Activated B cell treated with CpG ODN at 0.5 μM for 24 hours (primary cell): ENCODE results near the gene SH3PXD2A. TPM values are rescaled to one million over a fixed set of nuclear protein-coding genes. Genes with fewer than 3 reads are reported as not detected.

Experiments
- ATAC-seq: fragments of 200-7000 bp; cut with Tn5 transposase; one replicate; pipeline ENCODE4 v1.10.0; 2021; ENCODE audit warnings: low read depth, mild to moderate bottlenecking, moderate library complexity
- CTCF ChIA-PET: fragments of 350-600 bp; sonication (Branson Sonifier 250); formaldehyde crosslinking; loops from one replicate; lab custom pipeline; 2021; ENCODE audit warnings: antibody characterized with exemption; lab: Charles Lee
- POLR2A ChIA-PET: fragments of 350-600 bp; sonication (Branson Sonifier 250); formaldehyde crosslinking; loops from one replicate; lab custom pipeline; 2021; ENCODE audit warnings: antibody characterized with exemption; lab: Charles Lee
- DNase-seq: peaks from one replicate; pipeline ENCODE4 v3.0.0; 2022
- H3K27ac Mint-ChIP-seq: one replicate; pipeline ENCODE4 v1.8.0; 2020; ENCODE audit warnings: mixed read lengths
- H3K27me3 Mint-ChIP-seq: one replicate; pipeline ENCODE4 v1.8.0; 2021; ENCODE audit warnings: mixed read lengths
- H3K36me3 Mint-ChIP-seq: one replicate; pipeline ENCODE4 v1.8.0; 2021; ENCODE audit warnings: low read depth, mixed read lengths
- H3K4me1 Mint-ChIP-seq: one replicate; pipeline ENCODE4 v1.8.0; 2021; ENCODE audit warnings: mixed read lengths
- H3K4me3 Mint-ChIP-seq: one replicate; pipeline ENCODE4 v1.8.0; 2020; ENCODE audit warnings: mild to moderate bottlenecking, mixed read lengths
- H3K9me3 Mint-ChIP-seq: one replicate; pipeline ENCODE4 v1.8.0; 2020; ENCODE audit warnings: mixed read lengths
- intact Hi-C: fragments of 100-400 bp; cut with micrococcal nuclease; formaldehyde crosslinking; loops from one replicate; pipeline ENCODE4 v1.15.1; 2024
- total RNA-seq: library from RNA; stranded (reverse); gene quantifications from 2 replicates; pipeline ENCODE4 v1.2.3, GENCODE V29; 2022
- TF ChIP-seq, protein P1 (sequence below): fragments of 200-600 bp; IDR thresholded peaks from one replicate; pipeline ENCODE4 v1.8.0; 2022; ENCODE audit warnings: antibody characterized with exemption, mild to moderate bottlenecking

The SH3PXD2A gene
- total RNA-seq, 1 donor from 2014 or later = 18.2 TPM

DNA sequence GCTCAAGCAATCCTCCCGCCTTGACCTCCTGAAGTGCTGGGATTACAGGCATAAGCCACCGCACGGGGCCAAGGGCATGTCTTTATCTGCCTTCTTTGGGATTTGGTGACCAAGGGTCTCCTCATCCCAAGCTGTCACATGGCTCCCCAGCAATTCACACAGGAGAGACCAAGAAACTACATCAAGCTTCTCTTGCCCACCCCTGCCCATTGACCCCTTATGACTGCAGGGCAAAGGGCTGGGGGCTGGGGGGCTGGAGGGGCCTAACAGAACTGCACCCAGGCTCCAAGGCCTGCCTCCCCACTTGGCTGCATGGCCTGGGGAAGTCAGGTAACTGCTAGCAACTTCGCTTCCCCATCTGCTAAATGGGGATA is 137.1 kb downstream of the SH3PXD2A start:
- ChIA-PET POLR2A (no interaction called here), CTCF (no interaction called here)
- Mint-ChIP-seq H3K9me3 (no peaks in the 10 kb centered on the region), H3K36me3 (no peaks in the 10 kb centered on the region), H3K4me1 (no peaks in the 10 kb centered on the region), H3K27ac (no peak overlapping the region), H3K27me3 (peaks cover 5% of the 10 kb centered on the region), H3K4me3 (no peak overlapping the region)
- no peak for DNase-seq
- intact Hi-C loops = loop anchor here (10.0 kb wide), 1 partner anchor 897 kb away; no protein-coding TSS in a partner anchor
- TF ChIP-seq, protein P1, sequence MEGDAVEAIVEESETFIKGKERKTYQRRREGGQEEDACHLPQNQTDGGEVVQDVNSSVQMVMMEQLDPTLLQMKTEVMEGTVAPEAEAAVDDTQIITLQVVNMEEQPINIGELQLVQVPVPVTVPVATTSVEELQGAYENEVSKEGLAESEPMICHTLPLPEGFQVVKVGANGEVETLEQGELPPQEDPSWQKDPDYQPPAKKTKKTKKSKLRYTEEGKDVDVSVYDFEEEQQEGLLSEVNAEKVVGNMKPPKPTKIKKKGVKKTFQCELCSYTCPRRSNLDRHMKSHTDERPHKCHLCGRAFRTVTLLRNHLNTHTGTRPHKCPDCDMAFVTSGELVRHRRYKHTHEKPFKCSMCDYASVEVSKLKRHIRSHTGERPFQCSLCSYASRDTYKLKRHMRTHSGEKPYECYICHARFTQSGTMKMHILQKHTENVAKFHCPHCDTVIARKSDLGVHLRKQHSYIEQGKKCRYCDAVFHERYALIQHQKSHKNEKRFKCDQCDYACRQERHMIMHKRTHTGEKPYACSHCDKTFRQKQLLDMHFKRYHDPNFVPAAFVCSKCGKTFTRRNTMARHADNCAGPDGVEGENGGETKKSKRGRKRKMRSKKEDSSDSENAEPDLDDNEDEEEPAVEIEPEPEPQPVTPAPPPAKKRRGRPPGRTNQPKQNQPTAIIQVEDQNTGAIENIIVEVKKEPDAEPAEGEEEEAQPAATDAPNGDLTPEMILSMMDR = no peak
- ATAC-seq = no peak

GRCh38 chr10:103717341-103718246 is 137.8 kb downstream of the SH3PXD2A start:
- Mint-ChIP-seq H3K36me3 (no peaks in the 10 kb centered on the region), H3K9me3 (no peaks in the 10 kb centered on the region), H3K27ac (no peak overlapping the region), H3K4me1 (no peaks in the 10 kb centered on the region), H3K27me3 (no peaks in the 10 kb centered on the region), H3K4me3 (no peak overlapping the region)
- ATAC-seq = no peak
- intact Hi-C loops = loop anchor here (10.0 kb wide), 1 partner anchor 897 kb away; no protein-coding TSS in a partner anchor
- TF ChIP-seq, protein P1 = no peak
- DNase-seq = no peak
- ChIA-PET CTCF (no interaction called here), POLR2A (no interaction called here)

- no peaks in the 10 kb centered on the region for H3K4me1 Mint-ChIP-seq
These were observed 138.9 kb downstream of the SH3PXD2A start for GRCh38 chr10:103716206-103717160.

DNA sequence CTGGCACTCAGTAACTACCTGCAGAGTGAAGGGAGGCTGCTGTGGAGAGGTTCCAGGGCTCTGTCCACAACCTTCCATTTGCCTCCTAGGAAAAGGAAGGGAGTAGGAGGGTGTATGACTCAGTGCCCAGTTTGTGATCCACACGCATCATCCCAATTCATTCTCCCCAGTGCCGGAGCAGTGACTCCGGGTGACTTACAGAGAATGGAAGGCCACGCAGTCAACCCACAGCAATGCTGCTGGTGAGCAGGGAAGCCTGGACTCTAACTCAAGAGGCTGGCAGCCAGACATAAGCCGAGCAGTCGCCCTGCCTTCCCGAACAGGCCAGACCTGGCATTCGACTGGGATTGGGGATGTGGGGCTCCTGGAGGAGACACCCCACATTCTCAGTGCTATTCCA is 139.9 kb downstream of the SH3PXD2A start:
- Mint-ChIP-seq H3K9me3 (no peaks in the 10 kb centered on the region), H3K27ac (no peak overlapping the region), H3K4me1 (no peaks in the 10 kb centered on the region), H3K4me3 (no peak overlapping the region), H3K27me3 (no peaks in the 10 kb centered on the region), H3K36me3 (no peaks in the 10 kb centered on the region)
- no peak for DNase-seq
- ATAC-seq = no peak
- POLR2A ChIA-PET = no interaction called here
- TF ChIP-seq, protein P1 = no peak
- intact Hi-C loops = loop anchor here (10.0 kb wide), 1 partner anchor 899 kb away; no protein-coding TSS in a partner anchor
- CTCF ChIA-PET = interaction anchor here (3.5 kb wide), 1 partner anchor 170 kb away, joined by 26 read pairs; no protein-coding TSS in a partner anchor

More at GRCh38 chr10:103716206-103717160, 138.9 kb downstream of the SH3PXD2A start:
- POLR2A ChIA-PET = no interaction called here
- TF ChIP-seq, protein P1 = no peak
- Mint-ChIP-seq H3K9me3 (no peaks in the 10 kb centered on the region), H3K27ac (no peak overlapping the region), H3K36me3 (no peaks in the 10 kb centered on the region), H3K4me3 (no peak overlapping the region), H3K27me3 (no peaks in the 10 kb centered on the region)
- ATAC-seq (no peak), DNase-seq (no peak)
- CTCF ChIA-PET = no interaction called here
- intact Hi-C loops = loop anchor here (10.0 kb wide), 1 partner anchor 898 kb away; no protein-coding TSS in a partner anchor
